H1 (cell line): ENCODE results near the gene DEFB118. TPM values are rescaled to one million over a fixed set of nuclear protein-coding genes. Genes with fewer than 3 reads are reported as not detected.

ENCODE experiments used
- CTCF ChIA-PET: fragments of 300-600 bp; sonication (Branson Sonifier 250); formaldehyde crosslinking; loops from one replicate; lab custom pipeline; 2021; ENCODE audit not compliant: partially characterized antibody; lab: Charles Lee
- POLR2A ChIA-PET: fragments of 300-600 bp; sonication (Branson Sonifier 250); formaldehyde crosslinking; loops from one replicate; lab custom pipeline; 2021; ENCODE audit warnings: inconsistent platforms; ENCODE audit not compliant: partially characterized antibody; lab: Charles Lee
- DNase-seq, 2 experiments: peaks; one replicate each; pipeline versions ENCODE4 v3.0.0 to v3.0.0-alpha.2; 2010 to 2022; ENCODE audit warnings: low spot score in 2 of 2, low read depth in 1 of 2, mixed read lengths in 1 of 2
- FAIRE-seq: peaks from 2 replicates; lab custom pipeline; 2011; peaks lifted over from hg19 to GRCh38; lab: Jason Lieb, UNC
- H2AFZ ChIP-seq: 2 replicates; pipeline ENCODE4 v1.8.1; 2012; ENCODE audit warnings: low read length, inconsistent platforms
- H2AK5ac ChIP-seq: 2 replicates; pipeline ENCODE4 v1.6.1; 2013; ENCODE audit warnings: low read depth, low read length
- H2BK120ac ChIP-seq: replicated peaks from 2 replicates; pipeline ENCODE3; 2013; ENCODE audit warnings: low read depth, low read length, inconsistent platforms
- H2BK12ac ChIP-seq: 2 replicates; pipeline ENCODE4 v1.6.1; 2013; ENCODE audit warnings: low read depth, low read length
- H2BK15ac ChIP-seq: 2 replicates; pipeline ENCODE4 v1.6.1; 2013; ENCODE audit warnings: low read length
- H2BK20ac ChIP-seq: 2 replicates; pipeline ENCODE4 v1.6.1; 2013; ENCODE audit warnings: low read length
- H2BK5ac ChIP-seq: 2 replicates; pipeline ENCODE4 v1.6.1; 2013; ENCODE audit warnings: low read depth, low read length
- H3K14ac ChIP-seq: 2 replicates; pipeline ENCODE4 v1.6.1; 2013; ENCODE audit warnings: inconsistent platforms; ENCODE audit not compliant: insufficient read length
- H3K18ac ChIP-seq: 2 replicates; pipeline ENCODE4 v1.6.1; 2013; ENCODE audit warnings: low read length; ENCODE audit errors: extremely low read depth
- H3K23ac ChIP-seq: 2 replicates; pipeline ENCODE4 v1.6.1; 2013; ENCODE audit warnings: inconsistent platforms; ENCODE audit not compliant: insufficient read length
- H3K23me2 ChIP-seq: 2 replicates; pipeline ENCODE4 v1.6.1; 2013; ENCODE audit warnings: low read depth, low read length
- H3K27ac ChIP-seq: 2 replicates; pipeline ENCODE4 v1.6.1; 2011; ENCODE audit warnings: low read depth, low read length, inconsistent platforms
- H3K27me3 ChIP-seq, 4 experiments: replicated peaks in 1 of 4; 1 replicate in 1 of 4; 2 replicates in 3 of 4; pipeline versions ENCODE4 v1.6.1 to v1.8.1; 2011 to 2013; ENCODE audit warnings: low read length in 3 of 4, mild to moderate bottlenecking in 3 of 4, inconsistent platforms in 2 of 4, mixed read lengths in 2 of 4, moderate library complexity in 1 of 4; ENCODE audit not compliant: control insufficient read depth in 3 of 4, insufficient read depth in 3 of 4; ENCODE audit errors: extremely low read depth in 1 of 4
- H3K36me3 ChIP-seq, 4 experiments: 2 replicates each; pipeline versions ENCODE4 v1.6.1 to v1.8.1; 2011 to 2013; ENCODE audit warnings: mild to moderate bottlenecking in 4 of 4, low read length in 3 of 4, moderate library complexity in 2 of 4, control low read depth in 1 of 4, inconsistent platforms in 1 of 4; ENCODE audit not compliant: insufficient read depth in 4 of 4, control insufficient read depth in 2 of 4
- H3K4ac ChIP-seq: replicated peaks from 2 replicates; pipeline ENCODE3; 2013; ENCODE audit warnings: low read length, low read depth, mixed read lengths, inconsistent platforms; ENCODE audit not compliant: insufficient read length
- H3K4me1 ChIP-seq, 4 experiments: replicated peaks in 1 of 4; 1 replicate in 1 of 4; 2 replicates in 3 of 4; pipeline versions ENCODE4 v1.6.1 to v1.8.1; 2011 to 2013; ENCODE audit warnings: low read length in 3 of 4, inconsistent platforms in 2 of 4, mixed read lengths in 1 of 4; ENCODE audit not compliant: insufficient read depth in 4 of 4, control insufficient read depth in 3 of 4
- H3K4me2 ChIP-seq, 2 experiments: 2 replicates each; pipeline versions ENCODE4 v1.6.1 to v1.8.1; 2011 to 2013; ENCODE audit warnings: low read depth in 2 of 2, low read length in 2 of 2, control low read depth in 1 of 2, inconsistent platforms in 1 of 2, mild to moderate bottlenecking in 1 of 2; ENCODE audit not compliant: insufficient read depth in 1 of 2
- H3K4me3 ChIP-seq, 4 experiments: fragments of 200-600, 300-600 bp in 1 of 4; sonication (generic), shearing (Covaris generic), sonication (Bioruptor Twin) in 1 of 4; 2 replicates each; pipeline versions ENCODE4 v1.5.1 to v1.8.1; 2011 to 2016; ENCODE audit warnings: low read length in 4 of 4, low read depth in 3 of 4, control low read depth in 2 of 4, inconsistent platforms in 2 of 4, mild to moderate bottlenecking in 2 of 4, mixed read lengths in 1 of 4, moderate library complexity in 1 of 4; ENCODE audit not compliant: insufficient read depth in 2 of 4; ENCODE audit errors: extremely low read depth in 1 of 4
- H3K56ac ChIP-seq: replicated peaks from 2 replicates; pipeline ENCODE3; 2013; ENCODE audit warnings: low read depth, mild to moderate bottlenecking, mixed read lengths, low read length, inconsistent platforms; ENCODE audit not compliant: insufficient read length
- H3K79me1 ChIP-seq: 2 replicates; pipeline ENCODE4 v1.6.1; 2013; ENCODE audit warnings: low read depth, low read length, control low read depth
- H3K79me2 ChIP-seq, 2 experiments: 2 replicates each; pipeline versions ENCODE4 v1.6.1 to v1.8.1; 2012 to 2013; ENCODE audit warnings: low read length in 2 of 2, mild to moderate bottlenecking in 2 of 2, inconsistent platforms in 1 of 2; ENCODE audit not compliant: insufficient read depth in 2 of 2, control insufficient read depth in 1 of 2
- H3K9ac ChIP-seq, 4 experiments: replicated peaks in 1 of 4; 1 replicate in 1 of 4; 2 replicates in 3 of 4; pipeline versions ENCODE4 v1.6.1 to v1.8.1; 2011 to 2013; ENCODE audit warnings: low read depth in 3 of 4, low read length in 3 of 4, control low read depth in 2 of 4, mild to moderate bottlenecking in 2 of 4, moderate library complexity in 2 of 4, inconsistent platforms in 1 of 4; ENCODE audit errors: extremely low read depth in 1 of 4
- H3K9me3 ChIP-seq, 2 experiments: 2 replicates each; pipeline versions ENCODE4 v1.6.1 to v1.8.1; 2012 to 2013; ENCODE audit warnings: mild to moderate bottlenecking in 2 of 2, moderate library complexity in 2 of 2, control low read depth in 1 of 2, inconsistent platforms in 1 of 2, low read depth in 1 of 2, low read length in 1 of 2, mixed read lengths in 1 of 2; ENCODE audit not compliant: insufficient read depth in 2 of 2
- H4K20me1 ChIP-seq, 2 experiments: replicated peaks in 1 of 2; 2 replicates each; pipeline versions ENCODE3 to v1.8.1; 2011 to 2013; ENCODE audit warnings: inconsistent platforms in 2 of 2, low read length in 2 of 2, mild to moderate bottlenecking in 1 of 2; ENCODE audit not compliant: insufficient read depth in 2 of 2, control insufficient read depth in 1 of 2
- H4K5ac ChIP-seq: 2 replicates; pipeline ENCODE4 v1.6.1; 2013; ENCODE audit warnings: low read length, low read depth, mixed read lengths, inconsistent platforms; ENCODE audit not compliant: insufficient read length
- H4K8ac ChIP-seq: 2 replicates; pipeline ENCODE4 v1.8.0; 2013; ENCODE audit warnings: mild to moderate bottlenecking, moderate library complexity, low read length, inconsistent platforms; ENCODE audit not compliant: insufficient read depth; ENCODE audit errors: extremely low read depth
- H4K91ac ChIP-seq: replicated peaks from 2 replicates; pipeline ENCODE3; 2013; ENCODE audit warnings: low read length, mixed read lengths, inconsistent platforms; ENCODE audit not compliant: insufficient read length
- ASH2L ChIP-seq: fragments of 200-600, 300-600 bp; sonication (generic); IDR thresholded peaks from one replicate; pipeline ENCODE4 v1.7.1; 2017; ENCODE audit warnings: low read length
- BCL11A ChIP-seq, 2 experiments: IDR thresholded peaks; one replicate each; pipeline ENCODE4 v1.6.1; 2011; ENCODE audit warnings: low read depth in 2 of 2, low read length in 2 of 2, mild to moderate bottlenecking in 2 of 2
- GABPA ChIP-seq: IDR thresholded peaks from 2 replicates; pipeline ENCODE4 v1.6.1; 2011; ENCODE audit warnings: mild to moderate bottlenecking, low read length, moderate library complexity, borderline replicate concordance; ENCODE audit not compliant: insufficient read depth
- KDM1A ChIP-seq: fragments of 200-600, 300-600 bp; sonication (generic); IDR thresholded peaks from 2 replicates; pipeline ENCODE4 v1.7.1; 2016; ENCODE audit warnings: mild to moderate bottlenecking, low read length, borderline replicate concordance
- KDM4A ChIP-seq: IDR thresholded peaks from one replicate; pipeline ENCODE4 v1.7.1; 2012; ENCODE audit warnings: low read depth, mild to moderate bottlenecking, moderate library complexity, low read length, inconsistent platforms; ENCODE audit not compliant: severe bottlenecking
- MAFK ChIP-seq: IDR thresholded peaks from 2 replicates; pipeline ENCODE4 v1.6.1; 2012; ENCODE audit warnings: low read depth, mild to moderate bottlenecking, improper control_type of control experiment, low read length
- NANOG ChIP-seq: IDR thresholded peaks from 2 replicates; pipeline ENCODE4 v1.6.1; 2011; ENCODE audit warnings: low read length, low read depth, mild to moderate bottlenecking, inconsistent platforms; ENCODE audit not compliant: insufficient read depth, poor library complexity, severe bottlenecking
- POLR2AphosphoS5 ChIP-seq: IDR thresholded peaks from 2 replicates; pipeline ENCODE4 v1.6.1; 2011; ENCODE audit warnings: low read depth, low read length
- RXRA ChIP-seq: IDR thresholded peaks from 2 replicates; pipeline ENCODE4 v1.6.1; 2011; ENCODE audit warnings: low read depth, mild to moderate bottlenecking, low read length, moderate library complexity; ENCODE audit not compliant: insufficient read depth
- SIX5 ChIP-seq: IDR thresholded peaks from 2 replicates; pipeline ENCODE4 v1.6.1; 2011; ENCODE audit warnings: mild to moderate bottlenecking, low read depth, low read length
- SRF ChIP-seq: IDR thresholded peaks from 2 replicates; pipeline ENCODE4 v1.6.1; 2011; ENCODE audit warnings: mild to moderate bottlenecking, low read depth, low read length, moderate library complexity
- WGBS, 2 experiments: shearing (Covaris generic) in 1 of 2; methylation state at CpG; one replicate each; pipeline versions ENCODE4 v1.1.6 to v1.1.7; 2013 to 2015; ENCODE audit warnings: low lambda C conversion rate in 2 of 2, mixed read lengths in 2 of 2, inconsistent platforms in 1 of 2, low coverage in 1 of 2, missing lambda C conversion rate in 1 of 2; ENCODE audit not compliant: insufficient replicate concordance in 2 of 2, insufficient coverage in 1 of 2, insufficient read length in 1 of 2; ENCODE audit errors: extremely low coverage in 1 of 2, missing lambda C conversion rate in 1 of 2; 5-methylcytosine and 5-hydroxymethylcytosine counted together
- polyA plus RNA-seq, 7 experiments: library from polyadenylated mRNA; depleted of rRNA in 3 of 7; stranded (reverse) in 5 of 7; unstranded in 2 of 7; fragments of >200 nt in 5 of 7; fragments of 200-250 nt in 2 of 7; gene quantifications; 1 replicate in 5 of 7; 2 replicates in 1 of 7; 4 replicates in 1 of 7; pipeline versions ENCODE4 v1.2.1 to v1.2.3, GENCODE V29; 2011 to 2013; ENCODE audit warnings: missing spikeins in 2 of 7, mixed read lengths in 2 of 7
- total RNA-seq: library from RNA; stranded (reverse); fragmentation: NEBNext Ultra II Directional; extraction: Animal tissue kit (Norgen Biotek cat#: 25700); gene quantifications from 2 replicates; pipeline ENCODE4 v1.2.1, GENCODE V29; 2021
- TF ChIP-seq, protein P1 (sequence below), 3 experiments: IDR thresholded peaks; 1 replicate in 2 of 3; 2 replicates in 1 of 3; pipeline versions ENCODE4 v1.5.1 to v1.6.1; 2011; ENCODE audit warnings: low read length in 3 of 3, mild to moderate bottlenecking in 3 of 3, inconsistent platforms in 2 of 3, low read depth in 1 of 3, moderate library complexity in 1 of 3; ENCODE audit not compliant: insufficient read depth in 1 of 3; ENCODE audit errors: control extremely low read depth in 1 of 3

The DEFB118 gene
- total and polyA plus RNA-seq, 2 of the 8 experiments (the other 6 are each of a cell fraction or from before 2014, with no cell fraction given), result not detected

GRCh38 chr20:31363295-31363694 lies 5.1 kb upstream of the DEFB118 start:
- Histone ChIP-seq H3K79me1 (no peaks in the 10 kb centered on the region), H2BK120ac (no peak overlapping the region), H3K27me3 (no peaks in the 10 kb centered on the region), H4K8ac (no peak overlapping the region), H2AFZ (no peak overlapping the region), H2BK20ac (no peak overlapping the region), H2AK5ac (no peak overlapping the region), H3K9me3 (peaks cover 50 to 81% of the 10 kb centered on the region in 2 experiments), H3K18ac (no peak overlapping the region), H3K27ac (no peak overlapping the region), H2BK15ac (no peak overlapping the region), H3K79me2 (no peaks in the 10 kb centered on the region), H4K5ac (no peak overlapping the region), H3K9ac (no peak overlapping the region), H3K36me3 (no peaks in the 10 kb centered on the region), H3K23me2 (no peaks in the 10 kb centered on the region), H4K20me1 (no peaks in the 10 kb centered on the region), H3K4me2 (no peak overlapping the region), H3K4me1 (no peaks in the 10 kb centered on the region), H3K4me3 (no peak overlapping the region), H2BK12ac (no peak overlapping the region), H3K14ac (no peak overlapping the region), H3K4ac (no peak overlapping the region), H3K56ac (no peak overlapping the region), H3K23ac (no peak overlapping the region), H4K91ac (no peak overlapping the region), H2BK5ac (no peak overlapping the region)
- TF ChIP-seq POLR2AphosphoS5 (no peak), BCL11A (IDR thresholded peaks at IDR 0.05; ENCODE audit: low read depth in 2 of 2, low read length in 2 of 2) (no peak), GABPA (no peak), MAFK (no peak), ASH2L (no peak), RXRA (no peak), KDM1A (no peak), SRF (no peak), KDM4A (no peak), SIX5 (no peak), NANOG (no peak)
- TF ChIP-seq, protein P1, sequence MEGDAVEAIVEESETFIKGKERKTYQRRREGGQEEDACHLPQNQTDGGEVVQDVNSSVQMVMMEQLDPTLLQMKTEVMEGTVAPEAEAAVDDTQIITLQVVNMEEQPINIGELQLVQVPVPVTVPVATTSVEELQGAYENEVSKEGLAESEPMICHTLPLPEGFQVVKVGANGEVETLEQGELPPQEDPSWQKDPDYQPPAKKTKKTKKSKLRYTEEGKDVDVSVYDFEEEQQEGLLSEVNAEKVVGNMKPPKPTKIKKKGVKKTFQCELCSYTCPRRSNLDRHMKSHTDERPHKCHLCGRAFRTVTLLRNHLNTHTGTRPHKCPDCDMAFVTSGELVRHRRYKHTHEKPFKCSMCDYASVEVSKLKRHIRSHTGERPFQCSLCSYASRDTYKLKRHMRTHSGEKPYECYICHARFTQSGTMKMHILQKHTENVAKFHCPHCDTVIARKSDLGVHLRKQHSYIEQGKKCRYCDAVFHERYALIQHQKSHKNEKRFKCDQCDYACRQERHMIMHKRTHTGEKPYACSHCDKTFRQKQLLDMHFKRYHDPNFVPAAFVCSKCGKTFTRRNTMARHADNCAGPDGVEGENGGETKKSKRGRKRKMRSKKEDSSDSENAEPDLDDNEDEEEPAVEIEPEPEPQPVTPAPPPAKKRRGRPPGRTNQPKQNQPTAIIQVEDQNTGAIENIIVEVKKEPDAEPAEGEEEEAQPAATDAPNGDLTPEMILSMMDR (IDR thresholded peaks at IDR 0.05; ENCODE audit: control extremely low read depth in 1 of 3, insufficient read depth in 1 of 3, low read depth in 1 of 3, low read length in 3 of 3), result no peak
- POLR2A ChIA-PET, result no interaction called here
- CTCF ChIA-PET, result no interaction called here
- DNase-seq, result no peak
- whole genome bisulfite sequencing, 2 experiments, result 76% methylated on average over 4 of the region's 4 CpGs; no CpG with 5 or more reads in 1 of the 2 experiments
- no peak for FAIRE-seq
